Activated CD8-positive, alpha-beta T cell treated with anti-CD3 and anti-CD28 coated beads, Interleukin-2, amount 10 ng/mL, durations not matched to agents 7 days and 5 days (primary cell): ENCODE measurements around the gene CSNK1E. TPM values are rescaled to one million over a fixed set of nuclear protein-coding genes. Genes with fewer than 3 reads are reported as not detected.
A peak's percentile ranks its signal among the peaks of the same experiment; 100 is the strongest.

ENCODE experiments used
- ATAC-seq: fragments of 150-1000 bp; cut with Tn5 transposase; one replicate; pipeline ENCODE4 v1.10.0; 2021; ENCODE audit warnings: moderate library complexity
- CTCF ChIA-PET: fragments of 350-600 bp; sonication (Branson Sonifier 250); formaldehyde crosslinking; loops from one replicate; lab custom pipeline; 2021; ENCODE audit warnings: antibody characterized with exemption; lab: Charles Lee
- POLR2A ChIA-PET: fragments of 350-600 bp; sonication (Branson Sonifier 250); formaldehyde crosslinking; loops from one replicate; lab custom pipeline; 2021; ENCODE audit warnings: antibody characterized with exemption; lab: Charles Lee
- DNase-seq: peaks from one replicate; pipeline ENCODE4 v3.0.0-alpha.2; 2020
- H3K27ac Mint-ChIP-seq: one replicate; pipeline ENCODE4 v1.8.0; 2021; ENCODE audit warnings: mild to moderate bottlenecking, mixed read lengths
- H3K27me3 Mint-ChIP-seq: one replicate; pipeline ENCODE4 v1.8.0; 2021; ENCODE audit warnings: low read depth, mixed read lengths
- H3K36me3 Mint-ChIP-seq: one replicate; pipeline ENCODE4 v1.8.0; 2021; ENCODE audit warnings: low read depth, mixed read lengths
- H3K4me1 Mint-ChIP-seq: one replicate; pipeline ENCODE4 v1.8.0; 2021; ENCODE audit warnings: low read depth, mixed read lengths
- H3K4me3 Mint-ChIP-seq: one replicate; pipeline ENCODE4 v1.8.0; 2021; ENCODE audit warnings: mild to moderate bottlenecking, mixed read lengths
- H3K9me3 Mint-ChIP-seq: one replicate; pipeline ENCODE4 v1.8.0; 2022; ENCODE audit warnings: mixed read lengths; ENCODE audit not compliant: insufficient read depth
- total RNA-seq, 2 experiments: library from RNA; stranded (reverse); gene quantifications; one replicate each; pipeline ENCODE4 v1.2.3, GENCODE V29; 2021

The CSNK1E gene
- total RNA-seq, 2 experiments from 2014 or later: 74.7 to 82.9 TPM

DNA sequence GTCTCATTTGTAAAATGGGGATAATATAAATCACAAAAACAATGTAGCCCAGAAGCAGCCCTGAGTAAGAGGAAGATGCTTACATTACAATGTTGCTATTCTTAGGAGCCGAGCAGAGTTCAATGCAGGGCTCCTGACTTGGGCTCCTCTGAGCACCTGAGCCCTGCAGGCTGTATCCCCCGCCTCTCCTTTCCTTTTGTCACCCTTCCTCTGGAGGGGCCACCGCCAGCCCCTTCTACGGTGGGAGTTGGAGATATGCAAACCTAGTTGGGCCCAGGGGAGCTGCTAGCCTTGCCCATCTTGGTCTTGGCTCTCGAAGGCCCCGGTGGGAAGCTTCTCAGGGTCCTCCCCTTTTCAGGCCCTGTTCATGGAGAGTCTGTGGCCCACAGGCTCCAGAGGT lies 8.4 kb upstream of the CSNK1E start:
- Mint-ChIP-seq H3K4me1 (peaks cover 4% of the 10 kb centered on the region), H3K36me3 (no peaks in the 10 kb centered on the region), H3K9me3 (no peaks in the 10 kb centered on the region), H3K27ac (no peak overlapping the region), H3K27me3 (no peaks in the 10 kb centered on the region), H3K4me3 (no peak overlapping the region)
- DNase-seq (no peak), ATAC-seq (no peak)
- CTCF ChIA-PET: interaction anchor here (1.0 kb wide), 1 partner anchor 273 kb away, joined by 3 read pairs; no protein-coding TSS in a partner anchor
- POLR2A ChIA-PET: no interaction called here

DNA sequence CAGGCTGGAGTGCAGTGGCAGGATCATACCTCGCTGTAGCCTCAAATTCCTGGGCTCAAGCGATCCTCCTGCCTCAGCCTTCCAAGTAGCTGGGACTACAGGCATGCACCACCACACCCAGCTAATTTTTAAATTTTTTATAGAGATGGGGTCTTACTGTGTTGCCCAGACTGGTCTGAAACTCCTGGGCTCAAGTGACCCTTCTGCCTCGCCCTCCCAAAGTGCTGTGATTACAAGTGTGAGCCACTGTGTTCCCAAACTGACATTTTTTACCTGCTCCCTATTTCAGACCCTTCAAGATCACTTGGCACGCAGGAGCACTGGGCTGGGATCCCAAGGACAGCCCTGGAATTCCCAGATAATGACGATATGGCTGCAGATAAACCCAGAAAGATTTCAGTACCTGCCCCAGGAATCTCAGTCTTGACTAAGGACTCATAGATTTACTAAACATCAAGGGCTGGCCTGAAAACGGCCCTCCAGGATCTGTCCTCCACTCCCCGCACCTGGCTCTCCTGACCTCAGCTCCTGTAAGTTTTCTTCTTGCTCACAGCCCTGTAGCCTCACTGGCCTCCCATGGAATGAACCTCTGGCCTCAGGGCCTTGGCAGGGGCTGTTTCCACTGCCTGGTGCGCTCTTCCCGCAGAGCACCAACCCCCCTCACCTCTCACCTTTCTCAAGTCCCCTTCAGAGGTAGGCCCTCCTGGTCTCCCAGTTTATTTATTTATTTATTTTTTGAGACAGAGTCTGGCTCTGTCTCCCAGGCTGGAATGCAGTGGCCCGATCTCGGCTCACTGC lies 3.6 kb upstream of the CSNK1E start:
- H3K27me3 Mint-ChIP-seq: no peaks in the 10 kb centered on the region
- no peaks in the 10 kb centered on the region for H3K36me3 Mint-ChIP-seq
- ChIA-PET POLR2A (interaction anchor here (0.6 kb wide), 1 partner anchor 176 kb away, joined by 3 read pairs; no protein-coding TSS in a partner anchor), CTCF (interaction anchor here (1.3 kb wide), 1 partner anchor 15 kb away, joined by 3 read pairs; no protein-coding TSS in a partner anchor)
- DNase-seq (no peak), ATAC-seq (no peak)
- no peak overlapping the region for H3K4me3 Mint-ChIP-seq
- no peaks in the 10 kb centered on the region for H3K9me3 Mint-ChIP-seq
- peaks cover 11% of the 10 kb centered on the region for H3K4me1 Mint-ChIP-seq
- H3K27ac Mint-ChIP-seq: no peak overlapping the region

- Mint-ChIP-seq H3K4me1 (peaks cover 28% of the 10 kb centered on the region), H3K27me3 (no peaks in the 10 kb centered on the region), H3K4me3 (no peak overlapping the region), H3K27ac (peak overlapping the region; percentile 34), H3K36me3 (peaks cover 2% of the 10 kb centered on the region), H3K9me3 (no peaks in the 10 kb centered on the region)
- ChIA-PET POLR2A (no interaction called here), CTCF (interaction anchor here (1.3 kb wide), 1 partner anchor 13 kb away, joined by 3 read pairs; no protein-coding TSS in a partner anchor)
- no peak for ATAC-seq
- no peak for DNase-seq
These were observed 1.9 kb upstream of the CSNK1E start for GRCh38 chr22:38318792-38319773.

GRCh38 chr22:38317995-38318715 lies 922 bp upstream of the CSNK1E start:
- peak overlapping the region; percentile 78 for H3K4me3 Mint-ChIP-seq
- H3K27ac Mint-ChIP-seq: peak overlapping the region; percentile 88
- DNase-seq (no peak), ATAC-seq (no peak)
- ChIA-PET POLR2A (interaction anchor here (0.7 kb wide), 1 partner anchor 45 kb away, joined by 3 read pairs; the partner anchor contains the start of gene TMEM184B), CTCF (interaction anchor here (0.8 kb wide), 1 partner anchor 12 kb away, joined by 4 read pairs; no protein-coding TSS in a partner anchor)
- no peaks in the 10 kb centered on the region for H3K27me3 Mint-ChIP-seq
- peaks cover 6% of the 10 kb centered on the region for H3K36me3 Mint-ChIP-seq
- H3K4me1 Mint-ChIP-seq: peaks cover 37% of the 10 kb centered on the region
- H3K9me3 Mint-ChIP-seq: no peaks in the 10 kb centered on the region

GRCh38 chr22:38316364-38317121 lies 690 bp downstream of the CSNK1E start:
- H3K9me3 Mint-ChIP-seq: no peaks in the 10 kb centered on the region
- peak; percentile 68 for ATAC-seq
- H3K27ac Mint-ChIP-seq: peak overlapping the region; percentile 89
- peaks cover 50% of the 10 kb centered on the region for H3K4me1 Mint-ChIP-seq
- no peaks in the 10 kb centered on the region for H3K27me3 Mint-ChIP-seq
- peaks cover 11% of the 10 kb centered on the region for H3K36me3 Mint-ChIP-seq
- peak; percentile 56 for DNase-seq
- CTCF ChIA-PET: interaction anchor here (1.0 kb wide), 1 partner anchor 365 kb away, joined by 3 read pairs; the partner anchor contains the start of gene TOMM22
- POLR2A ChIA-PET: interaction anchor here (0.6 kb wide), 1 partner anchor 111 kb away, joined by 3 read pairs; no protein-coding TSS in a partner anchor
- peak overlapping the region; percentile 80 for H3K4me3 Mint-ChIP-seq

- Mint-ChIP-seq H3K4me3 (peak overlapping the region; percentile 80), H3K9me3 (no peaks in the 10 kb centered on the region), H3K27ac (peak overlapping the region; percentile 89), H3K4me1 (peaks cover 56% of the 10 kb centered on the region), H3K36me3 (peaks cover 16% of the 10 kb centered on the region), H3K27me3 (no peaks in the 10 kb centered on the region)
- no peak for DNase-seq
- no peak for ATAC-seq
- CTCF ChIA-PET: interaction anchor here (1.0 to 1.5 kb wide), 2 partner anchors 49 to 366 kb away, joined by 3 to 4 read pairs; partner anchors contain the start of gene TOMM22
- POLR2A ChIA-PET: interaction anchor here (0.6 kb wide), 3 partner anchors 46 to 367 kb away, joined by 3 to 4 read pairs (median 3); no protein-coding TSS in a partner anchor
These were observed 1.3 kb downstream of the CSNK1E start for GRCh38 chr22:38315823-38316363.

DNA sequence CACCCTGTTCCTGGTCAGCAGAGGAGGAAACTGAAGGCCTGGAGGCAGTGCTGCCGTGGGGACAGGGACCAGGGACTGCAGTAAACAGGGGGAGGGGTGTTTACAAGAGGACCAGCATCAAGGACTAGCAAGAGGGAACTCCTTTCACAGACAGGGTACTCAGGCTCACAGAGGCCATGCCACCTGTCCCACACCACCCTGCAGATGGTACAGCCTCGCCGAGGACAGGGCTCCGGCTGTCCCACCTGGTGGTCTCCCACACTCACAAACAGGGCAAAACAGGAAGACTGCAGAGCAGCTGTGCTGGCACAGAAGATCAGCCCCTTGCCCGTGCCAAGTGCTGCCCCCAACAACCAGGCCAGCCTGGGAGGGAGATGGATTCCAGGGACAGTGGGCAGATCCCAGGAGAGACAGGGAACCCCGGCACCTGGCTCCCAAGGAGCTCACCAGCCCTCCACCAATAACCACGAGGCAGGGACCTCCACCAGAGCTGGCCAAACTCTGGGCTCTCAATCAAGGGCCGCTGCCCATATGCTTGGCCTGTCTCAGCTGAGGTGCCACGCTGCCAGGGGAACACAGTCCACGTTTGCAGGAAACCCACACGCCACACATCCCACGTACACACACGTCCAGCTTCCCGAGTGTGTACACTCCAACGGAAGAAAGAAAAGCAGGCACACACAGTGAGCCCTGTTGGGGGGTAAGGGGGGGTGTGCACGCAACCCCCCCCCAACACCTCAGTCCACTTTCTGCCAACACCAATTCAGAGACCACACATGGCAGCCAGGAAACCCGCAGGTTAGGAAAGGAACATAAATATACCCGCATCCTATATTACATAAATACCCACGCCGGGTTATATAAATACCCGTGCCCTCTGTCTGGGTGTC lies 2.1 kb downstream of the CSNK1E start:
- H3K4me3 Mint-ChIP-seq: peak overlapping the region; percentile 80
- no peaks in the 10 kb centered on the region for H3K27me3 Mint-ChIP-seq
- CTCF ChIA-PET: interaction anchor here (1.0 to 1.5 kb wide), 2 partner anchors 48 to 263 kb away, joined by 3 to 4 read pairs; no protein-coding TSS in a partner anchor
- POLR2A ChIA-PET: interaction anchor here (0.6 kb wide), 3 partner anchors 45 to 366 kb away, joined by 3 to 4 read pairs (median 3); no protein-coding TSS in a partner anchor
- H3K36me3 Mint-ChIP-seq: peaks cover 18% of the 10 kb centered on the region
- H3K9me3 Mint-ChIP-seq: no peaks in the 10 kb centered on the region
- ATAC-seq (peak; percentile 7), DNase-seq (no peak)
- H3K4me1 Mint-ChIP-seq: peaks cover 60% of the 10 kb centered on the region
- peak overlapping the region; percentile 89 for H3K27ac Mint-ChIP-seq

DNA sequence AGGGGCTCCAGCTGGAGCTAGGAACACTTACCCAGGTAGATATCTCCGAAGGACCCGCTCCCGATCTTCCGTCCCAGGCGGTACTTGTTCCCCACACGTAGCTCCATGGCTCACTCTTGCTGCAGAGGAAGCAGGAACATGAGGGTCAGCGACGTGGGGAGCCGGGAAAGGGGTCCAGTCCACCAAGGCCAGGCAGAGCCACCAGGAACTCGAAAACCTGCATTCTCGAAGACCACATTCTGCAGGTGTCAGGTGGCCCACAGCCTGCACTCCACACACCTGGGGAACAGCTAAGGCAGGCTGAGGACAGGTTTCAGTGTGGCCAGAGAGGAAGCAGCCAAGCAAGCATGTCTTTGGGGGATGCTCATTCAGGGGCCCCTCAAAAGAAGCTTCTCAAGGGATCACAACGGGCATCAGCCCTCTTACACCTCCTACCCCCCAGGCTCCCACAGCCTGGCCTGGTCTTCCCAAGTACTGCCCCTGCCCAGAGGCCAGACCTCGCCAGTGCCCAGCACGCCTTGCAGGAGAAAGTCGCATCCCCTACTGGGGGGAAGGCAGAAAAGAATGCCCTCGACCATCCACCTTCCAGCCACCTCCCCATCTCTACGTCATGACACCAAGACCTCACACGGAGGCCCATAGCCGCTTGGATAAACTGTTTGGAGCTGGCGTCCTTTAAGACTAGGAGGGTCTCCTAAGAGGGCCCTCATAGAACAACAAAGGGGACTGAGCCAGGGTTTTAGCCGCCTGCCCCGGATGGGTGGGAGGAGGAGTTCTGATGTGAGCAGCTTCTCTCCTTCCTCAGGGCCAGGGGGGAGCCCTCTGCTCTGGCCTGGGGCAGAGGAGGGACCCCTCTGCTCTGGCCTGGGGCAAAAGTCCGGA lies 2.9 kb downstream of the CSNK1E start:
- Mint-ChIP-seq H3K9me3 (no peaks in the 10 kb centered on the region), H3K27ac (peak overlapping the region; percentile 89), H3K36me3 (peaks cover 18% of the 10 kb centered on the region), H3K4me1 (peaks cover 60% of the 10 kb centered on the region), H3K27me3 (no peaks in the 10 kb centered on the region), H3K4me3 (peak overlapping the region; percentile 80)
- CTCF ChIA-PET: interaction anchor here (0.9 to 1.5 kb wide), 4 partner anchors 16 to 262 kb away, joined by 3 to 4 read pairs (median 3); no protein-coding TSS in a partner anchor
- no peak for ATAC-seq
- DNase-seq: no peak
- POLR2A ChIA-PET: no interaction called here
